Activated CD8-positive, alpha-beta T cell treated with anti-CD3 and anti-CD28 coated beads for 36 hours (primary cell): ENCODE results near the gene CNTNAP2. TPM values are rescaled to one million over a fixed set of nuclear protein-coding genes. Genes with fewer than 3 reads are reported as not detected.
"Not testable (repeated sequence)": the region's sequence is repeated elsewhere in the genome, so short reads cannot be mapped to it uniquely, and the experiment has no call there.

ENCODE experiments used
- ATAC-seq: fragments of 200-7000 bp; cut with Tn5 transposase; one replicate; pipeline ENCODE4 v1.10.0; 2021; ENCODE audit warnings: mild to moderate bottlenecking, moderate library complexity
- CTCF ChIA-PET: fragments of 350-600 bp; sonication (Branson Sonifier 250); formaldehyde crosslinking; loops from one replicate; lab custom pipeline; 2021; ENCODE audit warnings: antibody characterized with exemption; lab: Charles Lee
- POLR2A ChIA-PET: fragments of 350-600 bp; sonication (Branson Sonifier 250); formaldehyde crosslinking; loops from one replicate; lab custom pipeline; 2021; ENCODE audit warnings: antibody characterized with exemption; lab: Charles Lee
- DNase-seq: peaks from one replicate; pipeline ENCODE4 v3.0.0-alpha.2; 2020
- H3K27ac Mint-ChIP-seq: one replicate; pipeline ENCODE4 v1.8.0; 2021; ENCODE audit warnings: mild to moderate bottlenecking, mixed read lengths
- H3K27me3 Mint-ChIP-seq: one replicate; pipeline ENCODE4 v1.8.0; 2021; ENCODE audit warnings: mixed read lengths
- H3K36me3 Mint-ChIP-seq: one replicate; pipeline ENCODE4 v1.8.0; 2021; ENCODE audit warnings: low read depth, mixed read lengths
- H3K4me1 Mint-ChIP-seq: one replicate; pipeline ENCODE4 v1.8.0; 2021; ENCODE audit warnings: low read depth, mixed read lengths
- H3K4me3 Mint-ChIP-seq: one replicate; pipeline ENCODE4 v1.8.0; 2021; ENCODE audit warnings: mild to moderate bottlenecking, moderate library complexity, mixed read lengths
- H3K9me3 Mint-ChIP-seq: one replicate; pipeline ENCODE4 v1.8.0; 2021; ENCODE audit warnings: mixed read lengths
- CTCF ChIP-seq: fragments of 200-600 bp; IDR thresholded peaks from one replicate; pipeline ENCODE4 v1.8.0; 2022; ENCODE audit warnings: antibody characterized with exemption, mild to moderate bottlenecking
- intact Hi-C: fragments of 100-400 bp; cut with micrococcal nuclease; formaldehyde crosslinking; loops from one replicate; pipeline ENCODE4 v1.10.0; 2022
- total RNA-seq, 2 experiments: library from RNA; stranded (reverse); gene quantifications; one replicate each; pipeline ENCODE4 v1.2.3, GENCODE V29; 2021

The CNTNAP2 gene
- total RNA-seq, 2 experiments from 2014 or later: not detected

GRCh38 chr7:148457310-148457921 lies 2340.8 kb downstream of the CNTNAP2 start:
- ChIA-PET POLR2A (no interaction called here), CTCF (no interaction called here)
- no peak for DNase-seq
- Mint-ChIP-seq H3K9me3 (no peaks in the 10 kb centered on the region), H3K27me3 (peaks cover 5% of the 10 kb centered on the region), H3K36me3 (no peaks in the 10 kb centered on the region), H3K27ac (no peak overlapping the region), H3K4me1 (no peaks in the 10 kb centered on the region), H3K4me3 (no peak overlapping the region)
- intact Hi-C loops: no loop called here
- TF ChIP-seq CTCF: no peak
- no peak for ATAC-seq

GRCh38 chr7:148458263-148458662 lies 2341.7 kb downstream of the CNTNAP2 start:
- ChIA-PET POLR2A (no interaction called here), CTCF (no interaction called here)
- no peak for TF ChIP-seq CTCF
- peaks cover 2% of the 10 kb centered on the region for H3K27me3 Mint-ChIP-seq
- H3K9me3 Mint-ChIP-seq: no peaks in the 10 kb centered on the region
- no peaks in the 10 kb centered on the region for H3K4me1 Mint-ChIP-seq
- intact Hi-C loops: no loop called here
- H3K36me3 Mint-ChIP-seq: no peaks in the 10 kb centered on the region
- ATAC-seq: no peak
- no peak overlapping the region for H3K27ac Mint-ChIP-seq
- DNase-seq: no peak
- no peak overlapping the region for H3K4me3 Mint-ChIP-seq

- intact Hi-C loops: no loop called here
- DNase-seq (no peak), ATAC-seq (no peak)
- H3K4me1 Mint-ChIP-seq: no peaks in the 10 kb centered on the region
- H3K27me3 Mint-ChIP-seq: peaks cover 2% of the 10 kb centered on the region
- ChIA-PET POLR2A (no interaction called here), CTCF (no interaction called here)
- no peak for TF ChIP-seq CTCF
- H3K9me3 Mint-ChIP-seq: no peaks in the 10 kb centered on the region
- H3K4me3 Mint-ChIP-seq: no peak overlapping the region
- no peak overlapping the region for H3K27ac Mint-ChIP-seq
- H3K36me3 Mint-ChIP-seq: no peaks in the 10 kb centered on the region
Measured at GRCh38 chr7:148461392-148462179, 2345.0 kb downstream of the CNTNAP2 start.

GRCh38 chr7:148462774-148463173 lies 2346.2 kb downstream of the CNTNAP2 start:
- ATAC-seq, CTCF ChIA-PET, H3K27me3 Mint-ChIP-seq, H3K4me1 Mint-ChIP-seq, H3K9me3 Mint-ChIP-seq, H3K4me3 Mint-ChIP-seq, H3K27ac Mint-ChIP-seq, POLR2A ChIA-PET, intact Hi-C loops, DNase-seq, H3K36me3 Mint-ChIP-seq: not testable (repeated sequence)

- ATAC-seq (no peak), DNase-seq (no peak)
- Mint-ChIP-seq H3K9me3 (no peaks in the 10 kb centered on the region), H3K4me3 (no peak overlapping the region), H3K36me3 (no peaks in the 10 kb centered on the region), H3K4me1 (no peaks in the 10 kb centered on the region), H3K27me3 (peaks cover 2% of the 10 kb centered on the region), H3K27ac (no peak overlapping the region)
- no peak for TF ChIP-seq CTCF
- ChIA-PET CTCF (no interaction called here), POLR2A (no interaction called here)
- intact Hi-C loops: no loop called here
Measured at GRCh38 chr7:148463210-148463609, 2346.6 kb downstream of the CNTNAP2 start.
